ENCODE measurements around the gene TTC7B.

Gene TTC7B

DNA sequence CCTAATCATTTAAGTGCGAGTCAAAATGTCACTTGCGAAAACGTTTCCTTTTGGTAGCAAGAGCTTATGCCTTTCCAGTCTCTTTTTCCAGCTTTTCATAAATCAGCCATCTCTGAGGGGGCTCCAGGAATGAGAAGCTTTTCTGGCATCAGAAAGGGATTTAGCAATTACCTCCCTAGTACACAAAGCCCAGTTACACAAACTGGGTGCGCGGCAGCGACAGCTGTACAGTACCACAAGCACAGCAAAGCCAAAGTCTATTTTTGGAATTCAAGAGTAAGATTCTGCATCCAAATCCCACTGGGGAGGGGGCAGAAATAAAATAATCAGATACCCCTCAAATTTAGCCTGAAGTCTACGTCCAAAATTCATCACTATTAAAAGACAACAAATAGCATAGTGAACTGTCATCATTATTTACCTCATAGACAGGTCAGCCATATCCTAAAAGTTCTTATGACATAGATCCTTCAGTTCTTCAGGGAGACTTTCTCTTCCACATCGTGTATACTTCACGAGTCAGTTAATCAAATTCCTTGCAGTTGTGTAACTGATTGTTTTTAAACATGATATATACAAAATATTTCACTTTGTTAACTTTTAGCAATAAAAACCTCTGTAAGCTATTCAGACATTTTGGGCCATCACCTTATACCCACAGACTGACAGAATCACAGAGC is 150.8 kb downstream of the TTC7B start:
- no peak for DNase-seq

DNA sequence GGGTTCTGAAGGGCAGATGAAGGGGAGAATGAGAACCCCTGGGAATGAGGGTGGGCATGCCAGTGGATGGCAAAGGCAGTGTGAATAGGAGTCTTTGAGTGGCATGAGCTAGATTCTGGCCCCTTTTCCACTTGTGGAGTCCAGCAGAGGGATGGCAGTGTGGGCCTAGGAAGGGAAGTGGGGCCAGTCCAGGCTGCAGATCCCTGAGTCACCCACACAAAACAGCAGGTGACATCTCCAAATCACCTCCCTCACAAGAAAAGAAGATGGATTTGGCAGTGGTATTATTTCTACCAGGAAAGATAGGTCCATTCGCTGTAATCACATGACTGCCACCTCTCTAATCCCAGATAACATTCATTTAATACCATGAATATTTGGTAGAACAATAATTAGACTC is 151.3 kb downstream of the TTC7B start:
- no peak for DNase-seq

GRCh38 chr14:90663680-90664079 is 152.6 kb downstream of the TTC7B start:
- DNase-seq: no peak

DNA sequence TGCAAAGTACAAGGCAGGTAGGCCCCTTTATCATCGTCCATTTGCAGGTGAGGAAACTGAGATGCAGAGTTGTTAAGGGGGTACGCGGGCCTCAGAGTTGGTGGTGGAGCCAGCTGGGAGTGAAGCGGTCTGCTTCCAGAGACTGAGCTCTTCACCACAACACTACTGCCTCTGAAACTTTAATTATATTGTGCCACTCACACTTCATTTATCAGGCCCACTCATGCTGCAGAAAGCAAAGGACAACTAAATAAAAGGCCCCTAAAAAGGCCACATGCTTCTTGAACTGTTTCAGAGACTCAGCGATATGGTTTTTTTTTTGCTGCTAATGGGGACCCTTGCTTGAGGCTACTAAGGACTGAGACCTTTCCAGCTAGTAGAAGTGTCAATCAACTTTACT is 153.1 kb downstream of the TTC7B start:
- no peak for DNase-seq

DNA sequence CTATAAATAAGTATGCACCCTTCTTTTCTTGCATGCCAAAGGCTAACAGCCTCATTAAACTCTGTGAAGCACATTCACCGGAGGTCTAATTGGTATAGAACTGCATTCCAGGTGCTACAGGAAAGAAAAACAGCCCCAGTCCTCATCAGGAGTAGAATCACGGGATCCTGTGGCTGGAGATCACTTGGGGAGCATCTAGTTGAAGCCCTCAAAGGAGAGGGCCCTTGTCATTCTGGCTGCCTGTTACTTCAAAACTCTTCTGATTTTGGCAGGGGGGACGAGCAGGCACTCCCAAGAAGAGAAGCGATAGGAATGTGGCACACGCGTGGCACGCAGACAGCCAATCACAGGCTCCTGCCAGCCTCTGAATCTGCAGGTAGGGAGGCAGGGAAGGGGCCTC is 154.4 kb downstream of the TTC7B start:
- no peak for DNase-seq

DNA sequence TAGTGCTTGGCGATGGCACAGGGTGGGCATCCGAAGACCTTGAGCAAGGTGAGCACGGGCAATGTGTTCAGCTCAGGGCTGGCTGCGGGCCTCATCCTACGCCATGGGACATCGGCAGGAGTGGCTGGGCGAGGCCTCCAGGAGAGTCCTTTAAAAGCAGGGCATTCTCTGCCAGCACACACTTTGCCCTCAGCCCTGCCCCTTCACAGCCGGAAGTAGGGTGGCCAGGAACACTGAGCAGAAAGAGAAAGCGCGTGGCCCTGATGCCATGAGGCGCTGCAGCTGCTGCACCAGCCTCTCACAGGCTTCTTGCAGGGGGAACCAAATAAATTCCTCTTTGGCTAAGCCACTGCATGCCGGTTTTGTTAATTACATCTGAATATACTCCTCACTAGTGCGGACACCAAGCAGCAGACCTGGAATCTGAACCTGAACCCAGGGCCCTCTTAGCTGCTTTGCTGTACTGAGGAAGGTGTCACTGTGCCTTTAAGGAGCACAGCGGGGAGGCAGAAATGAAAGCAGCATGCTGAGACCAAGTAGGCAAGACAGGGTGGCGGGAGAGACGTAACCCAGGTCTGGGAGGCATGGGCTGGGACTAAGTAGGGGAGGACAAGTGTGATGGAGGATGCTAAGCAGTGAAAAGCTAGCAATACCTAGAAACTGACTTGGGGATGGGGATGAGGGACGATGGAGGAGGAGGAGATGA is 155.2 kb downstream of the TTC7B start:
- no peak for DNase-seq

GRCh38 chr14:90659156-90659555 is 157.1 kb downstream of the TTC7B start:
- DNase-seq: no peak

DNA sequence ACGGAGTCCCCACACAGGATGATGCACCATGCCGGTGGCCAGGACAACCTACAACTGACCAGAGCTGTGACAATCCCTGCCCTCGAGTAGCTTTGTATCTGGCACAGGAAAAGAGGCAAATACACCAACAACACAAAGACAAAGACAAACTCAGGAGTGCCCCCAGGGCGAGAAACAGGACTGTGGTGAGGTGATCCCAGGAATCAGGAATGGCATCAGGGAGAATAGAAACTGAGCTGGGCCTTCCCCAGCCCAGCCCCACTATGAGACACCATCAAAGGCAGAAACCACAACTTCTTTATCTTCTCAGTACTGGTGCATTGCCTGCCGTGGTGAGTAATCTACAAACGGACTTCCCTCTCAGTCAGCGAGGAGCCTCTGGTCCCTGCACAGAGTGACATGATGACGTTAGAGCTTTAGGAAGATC is 157.7 kb downstream of the TTC7B start:
- DNase-seq: no peak

DNA sequence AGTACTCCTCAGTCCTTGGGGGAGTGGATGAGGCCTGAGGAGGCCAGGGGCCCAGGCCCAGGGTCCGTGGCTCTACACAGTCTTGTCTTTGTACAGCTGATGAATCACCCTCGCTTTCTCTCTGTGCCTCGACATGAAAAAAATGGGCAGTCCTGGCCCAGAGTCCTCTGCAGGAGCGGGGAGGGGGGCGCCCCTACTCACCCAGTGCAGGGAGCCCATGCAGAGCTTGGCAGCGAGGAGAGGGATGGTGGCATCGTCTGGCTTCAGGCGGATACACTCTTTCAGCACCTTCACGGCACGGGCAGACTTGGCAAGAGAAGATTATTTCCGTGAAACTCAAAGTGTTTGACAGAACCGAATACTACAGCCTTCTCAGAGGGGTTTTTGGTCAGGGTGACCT is 159.3 kb downstream of the TTC7B start:
- no peak for DNase-seq

- DNase-seq: no peak
These were observed 160.4 kb downstream of the TTC7B start for GRCh38 chr14:90655829-90656228.

DNA sequence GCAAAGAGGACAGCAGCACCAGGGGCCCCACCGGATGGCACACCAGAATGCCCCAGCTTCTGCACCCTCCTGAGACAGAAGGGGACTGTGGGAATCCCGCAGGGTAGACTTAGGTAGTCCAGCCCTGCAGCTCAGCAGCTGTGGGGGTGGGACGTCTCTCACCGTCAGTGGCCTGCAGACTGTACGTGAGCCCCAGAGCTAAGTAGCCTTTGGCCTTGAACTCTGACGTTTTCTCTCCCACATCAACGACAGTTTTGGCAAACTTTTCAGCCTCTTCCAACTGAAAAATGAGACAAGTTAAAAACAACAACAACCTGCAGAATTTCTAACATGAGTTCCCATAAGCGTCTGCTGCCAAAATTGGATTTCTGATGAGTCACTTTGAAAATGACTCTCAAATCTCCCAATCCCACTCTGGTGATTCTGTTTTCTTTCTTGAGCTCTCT is 161.4 kb downstream of the TTC7B start:
- no peak for DNase-seq

DNA sequence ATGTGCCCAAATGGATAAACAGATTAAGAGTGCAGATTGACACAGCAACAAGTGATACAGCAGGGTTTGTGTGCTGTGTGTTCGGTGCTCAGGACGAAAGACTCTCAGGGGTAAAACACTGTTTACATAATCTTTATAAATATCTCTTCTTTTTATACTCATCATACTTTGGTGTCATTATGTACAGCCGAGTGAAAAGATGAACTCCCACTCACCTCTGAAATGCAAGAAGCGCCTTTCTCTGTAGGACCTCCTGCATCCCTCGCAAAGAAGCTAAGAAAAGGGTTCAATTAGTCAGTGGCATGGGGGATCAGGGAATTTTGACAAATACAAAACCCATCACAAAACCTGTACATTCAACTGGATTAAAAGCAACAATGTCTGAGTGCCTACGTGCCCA is 163.6 kb downstream of the TTC7B start:
- no peak for DNase-seq

DNA sequence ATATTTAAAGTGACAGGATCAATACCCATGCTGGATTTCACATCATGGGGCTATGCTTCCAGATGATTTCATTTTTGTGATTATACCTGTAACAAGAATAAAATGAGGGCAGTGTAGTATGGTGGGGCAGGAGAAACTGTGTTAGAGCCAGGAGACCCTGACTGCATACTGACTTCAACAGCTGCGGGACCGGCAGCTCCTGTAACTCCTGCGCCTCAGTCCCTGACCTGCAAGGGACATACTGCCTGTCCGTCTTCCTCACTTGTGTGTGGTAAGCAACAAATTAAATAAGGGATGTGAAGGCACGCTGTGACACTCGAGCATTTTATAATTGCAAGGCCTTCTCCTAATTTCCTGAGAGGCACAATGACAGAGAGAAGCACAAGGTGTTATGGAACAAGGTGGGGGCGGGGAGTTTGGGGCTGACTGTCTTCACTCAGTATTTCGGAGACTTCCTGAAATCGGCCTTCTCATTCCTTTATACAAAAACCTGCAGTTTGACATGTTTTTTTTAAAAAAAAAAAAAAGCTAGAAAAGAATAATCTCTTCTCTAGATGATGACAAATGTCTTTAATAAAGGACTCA is 164.2 kb downstream of the TTC7B start:
- no peak for DNase-seq

- no peak for DNase-seq
These were observed 164.9 kb downstream of the TTC7B start for GRCh38 chr14:90651271-90651804.

DNA sequence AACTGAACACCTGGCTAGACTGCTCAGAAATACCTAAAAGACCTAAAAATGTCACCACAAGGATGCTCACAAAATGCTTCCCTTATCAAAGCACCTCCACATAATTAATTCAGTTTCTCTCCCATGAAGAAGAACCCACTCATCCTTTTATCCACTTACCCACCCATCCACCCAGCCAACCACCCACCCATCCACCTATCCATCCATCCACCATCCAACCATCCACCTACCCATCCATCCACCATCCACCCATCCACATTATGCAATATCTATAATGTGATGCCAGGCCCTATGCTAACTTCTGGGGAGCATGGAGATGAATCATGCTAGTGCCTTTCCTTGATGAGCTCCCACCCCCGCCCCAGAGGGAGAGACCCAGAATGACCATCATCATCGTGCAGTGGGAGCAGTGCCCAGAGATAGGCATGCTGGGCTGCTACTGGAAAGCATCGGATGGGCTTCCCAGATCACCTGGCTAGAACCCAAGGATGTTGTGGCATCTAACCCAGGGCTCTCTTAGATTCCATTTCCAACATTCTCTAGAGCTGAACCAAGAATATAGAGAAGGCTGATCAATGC is 166.6 kb downstream of the TTC7B start:
- DNase-seq: no peak

DNA sequence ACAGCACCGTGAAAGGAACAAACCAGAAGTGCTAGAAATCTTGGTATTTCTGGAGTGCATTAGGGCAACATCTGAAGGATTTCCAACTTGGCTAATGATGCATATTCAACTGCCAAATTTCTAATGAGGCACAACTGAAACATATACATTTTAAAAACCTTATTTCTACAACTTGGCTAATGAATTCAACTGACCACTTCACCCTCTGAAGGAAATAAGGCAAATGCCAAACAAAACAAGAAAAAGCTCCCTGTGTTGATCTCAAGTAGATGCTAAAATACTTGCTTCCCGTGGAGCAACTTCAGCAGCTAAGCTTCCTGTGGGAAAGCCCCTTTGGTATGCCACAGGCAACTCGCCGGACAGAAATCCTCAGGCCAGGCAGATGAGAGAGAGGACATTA is 167.1 kb downstream of the TTC7B start:
- no peak for DNase-seq

- DNase-seq: no peak
These were observed 167.8 kb downstream of the TTC7B start for GRCh38 chr14:90648421-90648820.

DNA sequence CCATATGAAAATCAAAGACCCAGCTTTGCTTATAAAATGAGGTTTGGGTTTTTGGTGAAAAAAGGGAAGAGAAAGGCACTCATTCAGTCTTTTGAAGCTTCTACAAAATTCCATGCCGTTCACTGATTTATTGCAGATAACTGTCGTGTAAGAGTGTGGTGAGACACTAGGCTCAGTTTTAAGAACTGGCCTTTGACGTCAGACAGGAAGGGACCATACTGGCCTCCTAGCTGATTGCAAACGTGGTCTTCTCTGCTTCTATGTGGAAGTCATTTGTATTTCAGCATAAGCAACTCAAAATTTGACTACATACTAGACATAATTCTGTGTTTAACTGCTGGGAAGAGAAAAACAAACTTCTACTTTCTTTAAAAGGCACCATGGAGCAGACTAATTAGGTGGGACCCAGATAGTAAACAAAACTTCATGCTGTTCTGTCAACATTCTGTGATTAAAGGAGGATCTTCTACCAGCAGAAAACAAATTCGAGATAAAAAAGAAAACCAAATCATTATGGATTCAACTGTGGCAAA is 168.7 kb downstream of the TTC7B start:
- no peak for DNase-seq

DNA sequence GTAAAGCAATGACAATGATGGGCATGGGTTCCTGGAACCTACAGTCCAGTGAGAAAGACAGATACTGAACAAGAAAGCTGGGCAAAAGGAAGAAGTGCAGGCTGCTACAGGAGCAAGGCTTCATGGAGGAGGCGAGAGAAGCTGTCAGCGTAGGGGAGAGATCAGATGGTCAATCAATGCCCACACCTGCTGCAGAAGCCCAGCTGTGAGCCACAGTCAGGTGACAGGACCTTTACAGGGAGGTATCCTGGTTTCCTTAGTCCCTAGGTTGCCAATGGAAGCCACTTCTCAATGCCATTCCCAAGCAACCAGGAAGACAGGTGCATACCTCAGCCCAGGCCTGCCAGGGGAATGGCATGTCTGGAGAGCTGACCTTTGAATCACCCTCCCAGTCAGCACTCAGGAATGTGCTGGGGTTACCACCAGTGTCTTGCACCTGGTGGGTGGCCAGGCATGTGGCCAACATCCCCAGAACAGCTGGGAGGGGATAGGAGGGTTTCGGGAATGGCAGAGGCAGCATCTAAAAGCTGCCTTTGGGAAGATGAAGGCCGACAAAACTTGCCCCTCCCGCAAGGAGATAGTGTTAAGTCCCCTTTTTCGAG is 170.3 kb downstream of the TTC7B start:
- no peak for DNase-seq

GRCh38 chr14:90644882-90645281 is 171.3 kb downstream of the TTC7B start:
- no peak for DNase-seq

GRCh38 chr14:90643982-90644670 is 172.1 kb downstream of the TTC7B start:
- DNase-seq: no peak

DNA sequence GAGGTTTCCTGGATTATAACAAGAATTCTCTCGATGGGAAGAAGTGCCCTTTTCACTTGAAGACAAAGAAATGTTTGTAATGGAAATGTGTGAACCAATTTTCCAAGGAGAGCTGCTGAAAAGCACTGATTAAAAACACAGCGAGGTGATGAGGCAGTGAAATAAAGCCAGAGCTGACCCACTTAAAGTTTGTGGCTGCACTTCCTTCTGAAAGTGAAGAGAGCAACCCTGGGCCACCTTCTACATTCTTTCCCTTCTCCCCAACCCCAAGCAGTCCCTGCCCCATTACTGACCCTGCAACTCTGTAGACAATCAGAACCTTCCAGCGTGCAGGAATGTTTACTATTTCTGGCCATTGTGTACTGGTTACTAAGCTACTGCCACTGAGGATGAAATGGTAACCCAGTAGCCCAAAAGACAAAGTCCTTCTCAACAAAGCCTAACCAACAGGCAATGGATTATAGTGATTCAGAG is 173.9 kb downstream of the TTC7B start:
- no peak for DNase-seq
